Measurements from ENCODE around the gene ATXN1. TPM values are rescaled to one million over a fixed set of nuclear protein-coding genes. Genes with fewer than 3 reads are reported as not detected.

Gene ATXN1
- total RNA-seq, 1 experiment from 2014 or later = 7.6 TPM

GRCh38 chr6:16748025-16748319 is 13.3 kb downstream of the ATXN1 start:
- no peaks in the 10 kb centered on the region for H3K36me3 ChIP-seq (replicated peaks; ENCODE audit: control insufficient read depth, insufficient read depth, low read length)
- no peaks in the 10 kb centered on the region for H3K27me3 ChIP-seq (ENCODE audit: control insufficient read depth, insufficient read depth, low read length)
- no peak overlapping the region for H3K4me3 ChIP-seq (ENCODE audit: insufficient read depth, low read depth, low read length)
- no peak for DNase-seq

- no peak for DNase-seq
- H3K4me3 ChIP-seq (ENCODE audit: insufficient read depth, low read depth, low read length) = no peak overlapping the region
- no peaks in the 10 kb centered on the region for H3K36me3 ChIP-seq (replicated peaks; ENCODE audit: control insufficient read depth, insufficient read depth, low read length)
- H3K27me3 ChIP-seq (ENCODE audit: control insufficient read depth, insufficient read depth, low read length) = no peaks in the 10 kb centered on the region
Measured at GRCh38 chr6:16747232-16748024, 13.8 kb downstream of the ATXN1 start.

GRCh38 chr6:16746812-16747211 is 14.4 kb downstream of the ATXN1 start:
- no peak for DNase-seq
- Histone ChIP-seq H3K4me3 (ENCODE audit: insufficient read depth, low read depth, low read length) (no peak overlapping the region), H3K36me3 (replicated peaks; ENCODE audit: control insufficient read depth, insufficient read depth, low read length) (no peaks in the 10 kb centered on the region), H3K27me3 (ENCODE audit: control insufficient read depth, insufficient read depth, low read length) (no peaks in the 10 kb centered on the region)

- Histone ChIP-seq H3K36me3 (replicated peaks; ENCODE audit: control insufficient read depth, insufficient read depth, low read length) (no peaks in the 10 kb centered on the region), H3K4me3 (ENCODE audit: insufficient read depth, low read depth, low read length) (no peak overlapping the region), H3K27me3 (ENCODE audit: control insufficient read depth, insufficient read depth, low read length) (no peaks in the 10 kb centered on the region)
- DNase-seq = no peak
Measured at GRCh38 chr6:16746401-16746800, 14.9 kb downstream of the ATXN1 start.

GRCh38 chr6:16743664-16744210 is 17.5 kb downstream of the ATXN1 start:
- DNase-seq = no peak
- Histone ChIP-seq H3K4me3 (ENCODE audit: insufficient read depth, low read depth, low read length) (no peak overlapping the region), H3K27me3 (ENCODE audit: control insufficient read depth, insufficient read depth, low read length) (no peaks in the 10 kb centered on the region), H3K36me3 (replicated peaks; ENCODE audit: control insufficient read depth, insufficient read depth, low read length) (no peaks in the 10 kb centered on the region)

GRCh38 chr6:16742116-16742515 is 19.1 kb downstream of the ATXN1 start:
- no peak for DNase-seq

GRCh38 chr6:16741112-16742016 is 19.9 kb downstream of the ATXN1 start:
- Histone ChIP-seq H3K4me3 (ENCODE audit: insufficient read depth, low read depth, low read length) (no peak overlapping the region), H3K27me3 (ENCODE audit: control insufficient read depth, insufficient read depth, low read length) (no peaks in the 10 kb centered on the region), H3K36me3 (replicated peaks; ENCODE audit: control insufficient read depth, insufficient read depth, low read length) (no peaks in the 10 kb centered on the region)
- no peak for DNase-seq

More at GRCh38 chr6:16742116-16742515, 19.1 kb downstream of the ATXN1 start:
- Histone ChIP-seq H3K27me3 (ENCODE audit: control insufficient read depth, insufficient read depth, low read length) (no peaks in the 10 kb centered on the region), H3K4me3 (ENCODE audit: insufficient read depth, low read depth, low read length) (no peak overlapping the region), H3K36me3 (replicated peaks; ENCODE audit: control insufficient read depth, insufficient read depth, low read length) (no peaks in the 10 kb centered on the region)

- H3K36me3 ChIP-seq (replicated peaks; ENCODE audit: control insufficient read depth, insufficient read depth, low read length) = no peaks in the 10 kb centered on the region
- H3K27me3 ChIP-seq (ENCODE audit: control insufficient read depth, insufficient read depth, low read length) = no peaks in the 10 kb centered on the region
- H3K4me3 ChIP-seq (ENCODE audit: insufficient read depth, low read depth, low read length) = no peak overlapping the region
- DNase-seq = no peak
Measured at GRCh38 chr6:16740097-16740496, 21.2 kb downstream of the ATXN1 start.

GRCh38 chr6:16739329-16739801 is 21.9 kb downstream of the ATXN1 start:
- Histone ChIP-seq H3K27me3 (ENCODE audit: control insufficient read depth, insufficient read depth, low read length) (no peaks in the 10 kb centered on the region), H3K36me3 (replicated peaks; ENCODE audit: control insufficient read depth, insufficient read depth, low read length) (no peaks in the 10 kb centered on the region), H3K4me3 (ENCODE audit: insufficient read depth, low read depth, low read length) (no peak overlapping the region)
- no peak for DNase-seq

- no peak for DNase-seq
- no peaks in the 10 kb centered on the region for H3K36me3 ChIP-seq (replicated peaks; ENCODE audit: control insufficient read depth, insufficient read depth, low read length)
- H3K27me3 ChIP-seq (ENCODE audit: control insufficient read depth, insufficient read depth, low read length) = no peaks in the 10 kb centered on the region
- H3K4me3 ChIP-seq (ENCODE audit: insufficient read depth, low read depth, low read length) = no peak overlapping the region
Measured at GRCh38 chr6:16737925-16738324, 23.3 kb downstream of the ATXN1 start.

- no peak for DNase-seq
Measured at GRCh38 chr6:16736856-16737775, 24.1 kb downstream of the ATXN1 start.

GRCh38 chr6:16735014-16735413 is 26.2 kb downstream of the ATXN1 start:
- Histone ChIP-seq H3K4me3 (ENCODE audit: insufficient read depth, low read depth, low read length) (no peak overlapping the region), H3K27me3 (ENCODE audit: control insufficient read depth, insufficient read depth, low read length) (no peaks in the 10 kb centered on the region), H3K36me3 (replicated peaks; ENCODE audit: control insufficient read depth, insufficient read depth, low read length) (no peaks in the 10 kb centered on the region)
- DNase-seq = no peak

More at GRCh38 chr6:16736856-16737775, 24.1 kb downstream of the ATXN1 start:
- no peaks in the 10 kb centered on the region for H3K36me3 ChIP-seq (replicated peaks; ENCODE audit: control insufficient read depth, insufficient read depth, low read length)
- no peak overlapping the region for H3K4me3 ChIP-seq (ENCODE audit: insufficient read depth, low read depth, low read length)
- H3K27me3 ChIP-seq (ENCODE audit: control insufficient read depth, insufficient read depth, low read length) = no peaks in the 10 kb centered on the region

GRCh38 chr6:16733085-16733484 is 28.2 kb downstream of the ATXN1 start:
- no peak overlapping the region for H3K4me3 ChIP-seq (ENCODE audit: insufficient read depth, low read depth, low read length)
- no peak for DNase-seq
- H3K27me3 ChIP-seq (ENCODE audit: control insufficient read depth, insufficient read depth, low read length) = no peaks in the 10 kb centered on the region
- H3K36me3 ChIP-seq (replicated peaks; ENCODE audit: control insufficient read depth, insufficient read depth, low read length) = no peaks in the 10 kb centered on the region

- Histone ChIP-seq H3K4me3 (ENCODE audit: insufficient read depth, low read depth, low read length) (no peak overlapping the region), H3K27me3 (ENCODE audit: control insufficient read depth, insufficient read depth, low read length) (no peaks in the 10 kb centered on the region), H3K36me3 (replicated peaks; ENCODE audit: control insufficient read depth, insufficient read depth, low read length) (no peaks in the 10 kb centered on the region)
- DNase-seq = no peak
Measured at GRCh38 chr6:16731478-16732051, 29.7 kb downstream of the ATXN1 start.
